HCT116 (cell line): Measurements from ENCODE around the gene NAALADL2.

Experiments used
- CEBPB ChIP-seq: IDR thresholded peaks from 2 replicates; pipeline ENCODE4 v1.6.1; 2012; ENCODE audit warnings: low read depth
- ELF1 ChIP-seq: IDR thresholded peaks from 2 replicates; pipeline ENCODE4 v1.6.1; 2012; ENCODE audit warnings: low read depth, borderline replicate concordance
- EZH2 ChIP-seq: fragments of 200-600 bp; sonication (generic); IDR thresholded peaks from 2 replicates; pipeline ENCODE4 v1.6.1; 2017; ENCODE audit warnings: antibody characterized with exemption, mixed run types
- EZH2phosphoT487 ChIP-seq: fragments of 200-600 bp; IDR thresholded peaks from 2 replicates; pipeline ENCODE4 v1.6.1; 2018; ENCODE audit warnings: antibody characterized with exemption, borderline replicate concordance
- JUND ChIP-seq: IDR thresholded peaks from 2 replicates; pipeline ENCODE4 v1.6.1; 2012
- POLR2A ChIP-seq: IDR thresholded peaks from 2 replicates; pipeline ENCODE4 v1.7.0; 2011; ENCODE audit warnings: borderline replicate concordance; ENCODE audit not compliant: insufficient read depth, insufficient read length; ENCODE audit errors: extremely low read depth
- RAD21 ChIP-seq: IDR thresholded peaks from 2 replicates; pipeline ENCODE4 v1.6.1; 2012; ENCODE audit warnings: low read depth, mild to moderate bottlenecking
- YY1 ChIP-seq: IDR thresholded peaks from 2 replicates; pipeline ENCODE4 v1.6.1; 2011; ENCODE audit warnings: low read length, low read depth, moderate library complexity, mild to moderate bottlenecking; ENCODE audit not compliant: insufficient replicate concordance; ENCODE audit errors: extremely low read depth
- TF ChIP-seq, protein P1 (sequence below), 3 experiments: fragments of 200-600 bp in 1 of 3; sonication (generic) in 1 of 3; IDR thresholded peaks in 2 of 3; conservative IDR thresholded peaks in 1 of 3; 2 replicates each; pipeline ENCODE4 v1.5.1; 2012 to 2017; ENCODE audit warnings: low read depth in 2 of 3, low read length in 2 of 3, antibody characterized with exemption in 1 of 3, borderline replicate concordance in 1 of 3, control low read depth in 1 of 3, mild to moderate bottlenecking in 1 of 3, mixed read lengths in 1 of 3, mixed run types in 1 of 3, moderate library complexity in 1 of 3; ENCODE audit not compliant: insufficient read depth in 1 of 3
- TF ChIP-seq, protein P2 (sequence below): IDR thresholded peaks from 2 replicates; pipeline ENCODE4 v1.6.1; 2012

DNA sequence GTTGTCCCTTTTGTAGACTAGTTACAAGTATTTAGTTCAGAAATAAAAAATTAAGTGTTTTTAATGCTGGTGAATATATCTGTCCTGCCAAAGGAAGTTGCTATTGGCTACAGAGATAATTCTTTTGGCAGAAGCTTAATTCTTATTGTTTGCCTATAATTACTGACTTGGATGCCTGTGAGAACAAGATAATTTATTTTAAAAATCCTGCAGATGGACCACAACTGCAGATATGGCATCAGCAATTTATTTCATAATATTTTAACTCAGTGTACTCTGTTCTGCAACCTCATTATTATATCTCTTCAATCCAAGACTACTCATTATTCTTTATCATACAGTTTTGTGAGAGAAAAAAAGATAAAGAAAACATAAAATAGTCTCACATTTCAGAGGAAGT lies 789.8 kb downstream of the NAALADL2 start:
- no peak for TF ChIP-seq ELF1
- TF ChIP-seq, protein P1, sequence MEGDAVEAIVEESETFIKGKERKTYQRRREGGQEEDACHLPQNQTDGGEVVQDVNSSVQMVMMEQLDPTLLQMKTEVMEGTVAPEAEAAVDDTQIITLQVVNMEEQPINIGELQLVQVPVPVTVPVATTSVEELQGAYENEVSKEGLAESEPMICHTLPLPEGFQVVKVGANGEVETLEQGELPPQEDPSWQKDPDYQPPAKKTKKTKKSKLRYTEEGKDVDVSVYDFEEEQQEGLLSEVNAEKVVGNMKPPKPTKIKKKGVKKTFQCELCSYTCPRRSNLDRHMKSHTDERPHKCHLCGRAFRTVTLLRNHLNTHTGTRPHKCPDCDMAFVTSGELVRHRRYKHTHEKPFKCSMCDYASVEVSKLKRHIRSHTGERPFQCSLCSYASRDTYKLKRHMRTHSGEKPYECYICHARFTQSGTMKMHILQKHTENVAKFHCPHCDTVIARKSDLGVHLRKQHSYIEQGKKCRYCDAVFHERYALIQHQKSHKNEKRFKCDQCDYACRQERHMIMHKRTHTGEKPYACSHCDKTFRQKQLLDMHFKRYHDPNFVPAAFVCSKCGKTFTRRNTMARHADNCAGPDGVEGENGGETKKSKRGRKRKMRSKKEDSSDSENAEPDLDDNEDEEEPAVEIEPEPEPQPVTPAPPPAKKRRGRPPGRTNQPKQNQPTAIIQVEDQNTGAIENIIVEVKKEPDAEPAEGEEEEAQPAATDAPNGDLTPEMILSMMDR (IDR thresholded peaks at IDR 0.05 in 2 of 3, conservative IDR thresholded peaks at IDR 0.05 in 1 of 3; ENCODE audit: borderline replicate concordance in 1 of 3, insufficient read depth in 1 of 3, low read depth in 2 of 3, low read length in 2 of 3): no peak
- TF ChIP-seq RAD21: no peak
- TF ChIP-seq, protein P2, sequence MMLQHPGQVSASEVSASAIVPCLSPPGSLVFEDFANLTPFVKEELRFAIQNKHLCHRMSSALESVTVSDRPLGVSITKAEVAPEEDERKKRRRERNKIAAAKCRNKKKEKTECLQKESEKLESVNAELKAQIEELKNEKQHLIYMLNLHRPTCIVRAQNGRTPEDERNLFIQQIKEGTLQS: no peak
- TF ChIP-seq POLR2A: no peak
- no peak for TF ChIP-seq EZH2phosphoT487
- TF ChIP-seq CEBPB: no peak
- TF ChIP-seq YY1: no peak
- no peak for TF ChIP-seq EZH2
- TF ChIP-seq JUND: no peak
